ENCODE results near the gene COPB1.

COPB1 gene

GRCh38 chr11:14529321-14529720 is 29.7 kb upstream of the COPB1 start:
- H3K9ac ChIP-seq (ENCODE audit: low read depth, low read length), result no peak overlapping the region
- peaks cover 11% of the 10 kb centered on the region for H3K4me1 ChIP-seq (ENCODE audit: insufficient read depth, low read length)
- H3K36me3 ChIP-seq (ENCODE audit: insufficient read depth, low read length), result no peaks in the 10 kb centered on the region
- H3K9me3 ChIP-seq (ENCODE audit: control insufficient read depth, insufficient read depth, low read length), result no peaks in the 10 kb centered on the region

- 0 out of 2 replicates have a peak, but pooled peaks cover 4% of the 10 kb centered on the region for H3K36me3 ChIP-seq (ENCODE audit: insufficient read depth, low read length)
- no peaks in the 10 kb centered on the region for H3K9me3 ChIP-seq (ENCODE audit: control insufficient read depth, insufficient read depth, low read length)
- H3K9ac ChIP-seq (ENCODE audit: low read depth, low read length), result no peak overlapping the region
- H3K4me1 ChIP-seq (ENCODE audit: insufficient read depth, low read length), result no peaks in the 10 kb centered on the region
Measured at GRCh38 chr11:14522801-14523200, 23.2 kb upstream of the COPB1 start.

GRCh38 chr11:14522245-14522644 is 22.6 kb upstream of the COPB1 start:
- no peak overlapping the region for H3K9ac ChIP-seq (ENCODE audit: low read depth, low read length)
- 0 out of 2 replicates have a peak, but pooled peaks cover 4% of the 10 kb centered on the region for H3K36me3 ChIP-seq (ENCODE audit: insufficient read depth, low read length)
- no peaks in the 10 kb centered on the region for H3K4me1 ChIP-seq (ENCODE audit: insufficient read depth, low read length)
- no peaks in the 10 kb centered on the region for H3K9me3 ChIP-seq (ENCODE audit: control insufficient read depth, insufficient read depth, low read length)

- Histone ChIP-seq H3K9me3 (ENCODE audit: control insufficient read depth, insufficient read depth, low read length) (no peaks in the 10 kb centered on the region), H3K9ac (ENCODE audit: low read depth, low read length) (peak overlapping the region; percentile 89), H3K4me1 (ENCODE audit: insufficient read depth, low read length) (no peaks in the 10 kb centered on the region), H3K36me3 (ENCODE audit: insufficient read depth, low read length) (peaks cover 4% of the 10 kb centered on the region; the same call in 1 of the 2 replicates)
Measured at GRCh38 chr11:14520747-14521151, 21.1 kb upstream of the COPB1 start.

- H3K9ac ChIP-seq (ENCODE audit: low read depth, low read length), result peak within 1 kb of the TSS; percentile 89
- H3K9me3 ChIP-seq (ENCODE audit: control insufficient read depth, insufficient read depth, low read length), result no peaks in the 10 kb centered on the region
- H3K4me1 ChIP-seq (ENCODE audit: insufficient read depth, low read length), result no peaks in the 10 kb centered on the region
- H3K36me3 ChIP-seq (ENCODE audit: insufficient read depth, low read length), result peaks cover 4% of the 10 kb centered on the region; the same call in 1 of the 2 replicates
Measured at GRCh38 chr11:14519917-14520746, 20.5 kb upstream of the COPB1 start, which contains the start of gene PSMA1. PSMA1 (minus strand) TSS chr11:14520386; CDS start chr11:14520299, 87 bp downstream.

- Histone ChIP-seq H3K4me1 (ENCODE audit: insufficient read depth, low read length) (no peaks in the 10 kb centered on the region), H3K9ac (ENCODE audit: low read depth, low read length) (peak overlapping the region; percentile 89), H3K9me3 (ENCODE audit: control insufficient read depth, insufficient read depth, low read length) (no peaks in the 10 kb centered on the region), H3K36me3 (ENCODE audit: insufficient read depth, low read length) (peaks cover 7% of the 10 kb centered on the region; the same call in 1 of the 2 replicates)
Measured at GRCh38 chr11:14519597-14519916, 19.9 kb upstream of the COPB1 start.

- H3K4me1 ChIP-seq (ENCODE audit: insufficient read depth, low read length), result no peaks in the 10 kb centered on the region
- peaks cover 10% of the 10 kb centered on the region; the same call in 1 of the 2 replicates for H3K36me3 ChIP-seq (ENCODE audit: insufficient read depth, low read length)
- no peaks in the 10 kb centered on the region for H3K9me3 ChIP-seq (ENCODE audit: control insufficient read depth, insufficient read depth, low read length)
- H3K9ac ChIP-seq (ENCODE audit: low read depth, low read length), result peak overlapping the region; percentile 89
Measured at GRCh38 chr11:14518820-14519219, 19.2 kb upstream of the COPB1 start.

- Histone ChIP-seq H3K9me3 (ENCODE audit: control insufficient read depth, insufficient read depth, low read length) (no peaks in the 10 kb centered on the region), H3K9ac (ENCODE audit: low read depth, low read length) (no peak overlapping the region), H3K36me3 (ENCODE audit: insufficient read depth, low read length) (peaks cover 25% of the 10 kb centered on the region), H3K4me1 (ENCODE audit: insufficient read depth, low read length) (no peaks in the 10 kb centered on the region)
Measured at GRCh38 chr11:14513800-14514199, 14.2 kb upstream of the COPB1 start.

GRCh38 chr11:14506532-14506931 is 6.9 kb upstream of the COPB1 start:
- no peak overlapping the region for H3K9ac ChIP-seq (ENCODE audit: low read depth, low read length)
- no peaks in the 10 kb centered on the region for H3K9me3 ChIP-seq (ENCODE audit: control insufficient read depth, insufficient read depth, low read length)
- no peaks in the 10 kb centered on the region for H3K4me1 ChIP-seq (ENCODE audit: insufficient read depth, low read length)
- peaks cover 16% of the 10 kb centered on the region; the same call in 1 of the 2 replicates for H3K36me3 ChIP-seq (ENCODE audit: insufficient read depth, low read length)

GRCh38 chr11:14503023-14503422 is 3.4 kb upstream of the COPB1 start:
- no peaks in the 10 kb centered on the region for H3K9me3 ChIP-seq (ENCODE audit: control insufficient read depth, insufficient read depth, low read length)
- H3K4me1 ChIP-seq (ENCODE audit: insufficient read depth, low read length), result no peaks in the 10 kb centered on the region
- H3K9ac ChIP-seq (ENCODE audit: low read depth, low read length), result no peak overlapping the region
- peaks cover 10% of the 10 kb centered on the region; the same call in 1 of the 2 replicates for H3K36me3 ChIP-seq (ENCODE audit: insufficient read depth, low read length)

GRCh38 chr11:14502039-14502438 is 2.4 kb upstream of the COPB1 start:
- Histone ChIP-seq H3K9me3 (ENCODE audit: control insufficient read depth, insufficient read depth, low read length) (no peaks in the 10 kb centered on the region), H3K4me1 (ENCODE audit: insufficient read depth, low read length) (no peaks in the 10 kb centered on the region), H3K36me3 (ENCODE audit: insufficient read depth, low read length) (peaks cover 8% of the 10 kb centered on the region; the same call in 1 of the 2 replicates)

GRCh38 chr11:14500181-14500651 is 605 bp upstream of the COPB1 start:
- Histone ChIP-seq H3K4me1 (ENCODE audit: insufficient read depth, low read length) (no peaks in the 10 kb centered on the region), H3K9me3 (ENCODE audit: control insufficient read depth, insufficient read depth, low read length) (no peaks in the 10 kb centered on the region), H3K36me3 (ENCODE audit: insufficient read depth, low read length) (peaks cover 3% of the 10 kb centered on the region; the same call in 1 of the 2 replicates), H3K9ac (ENCODE audit: low read depth, low read length) (peak overlapping the region; percentile 97)

More at GRCh38 chr11:14502039-14502438, 2.4 kb upstream of the COPB1 start:
- no peak overlapping the region for H3K9ac ChIP-seq (ENCODE audit: low read depth, low read length)

- H3K36me3 ChIP-seq (ENCODE audit: insufficient read depth, low read length), result peaks cover 6% of the 10 kb centered on the region; the same call in 1 of the 2 replicates
- H3K4me1 ChIP-seq (ENCODE audit: insufficient read depth, low read length), result no peaks in the 10 kb centered on the region
- H3K9me3 ChIP-seq (ENCODE audit: control insufficient read depth, insufficient read depth, low read length), result no peaks in the 10 kb centered on the region
- peak overlapping the region; percentile 97 for H3K9ac ChIP-seq (ENCODE audit: low read depth, low read length)
Measured at GRCh38 chr11:14499178-14499559, 442 bp downstream of the COPB1 start.

GRCh38 chr11:14480716-14481115 is 18.9 kb downstream of the COPB1 start:
- no peaks in the 10 kb centered on the region for H3K9me3 ChIP-seq (ENCODE audit: control insufficient read depth, insufficient read depth, low read length)
- no peak overlapping the region for H3K9ac ChIP-seq (ENCODE audit: low read depth, low read length)
- H3K36me3 ChIP-seq (ENCODE audit: insufficient read depth, low read length), result peaks cover 9% of the 10 kb centered on the region
- no peaks in the 10 kb centered on the region for H3K4me1 ChIP-seq (ENCODE audit: insufficient read depth, low read length)

- Histone ChIP-seq H3K4me1 (ENCODE audit: insufficient read depth, low read length) (no peaks in the 10 kb centered on the region), H3K36me3 (ENCODE audit: insufficient read depth, low read length) (peaks cover 43% of the 10 kb centered on the region), H3K9ac (ENCODE audit: low read depth, low read length) (no peak overlapping the region), H3K9me3 (ENCODE audit: control insufficient read depth, insufficient read depth, low read length) (no peaks in the 10 kb centered on the region)
Measured at GRCh38 chr11:14471127-14471526, 28.5 kb downstream of the COPB1 start.
